NCI-H1092 (cell line): Measurements from ENCODE around the gene LAMA2.

Experiments
- DNase-seq: peaks from one replicate; lab custom pipeline; 2025; lab: John Stamatoyannopoulos, UW

LAMA2 gene

DNA sequence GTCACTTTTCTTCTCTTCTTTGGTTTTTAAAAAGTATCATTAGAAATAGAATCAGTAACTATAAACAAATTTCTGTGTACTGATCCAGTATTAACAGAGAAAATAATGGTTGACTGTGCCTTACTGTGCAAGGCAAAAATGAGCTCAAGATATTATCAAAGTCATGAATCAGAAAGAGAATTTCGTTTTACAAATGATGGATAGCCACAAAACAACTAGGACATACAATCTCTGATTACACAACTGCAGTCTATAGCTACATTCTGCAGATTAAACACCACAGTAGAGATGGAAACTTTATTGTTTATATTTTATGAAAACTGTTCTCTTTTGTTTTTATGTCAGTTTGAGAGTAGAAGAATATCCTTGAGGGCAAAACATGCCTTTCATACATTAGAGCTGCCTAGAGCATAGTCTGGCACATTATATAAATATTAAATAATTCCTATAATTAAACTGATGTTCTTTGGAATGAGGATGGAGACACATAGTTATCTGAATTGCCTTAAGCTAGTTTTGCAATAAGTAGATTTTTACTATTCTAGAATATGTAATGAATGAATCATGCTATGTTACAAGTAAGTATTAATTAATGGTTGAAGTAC is 333.1 kb downstream of the LAMA2 start:
- DNase-seq: no peak

DNA sequence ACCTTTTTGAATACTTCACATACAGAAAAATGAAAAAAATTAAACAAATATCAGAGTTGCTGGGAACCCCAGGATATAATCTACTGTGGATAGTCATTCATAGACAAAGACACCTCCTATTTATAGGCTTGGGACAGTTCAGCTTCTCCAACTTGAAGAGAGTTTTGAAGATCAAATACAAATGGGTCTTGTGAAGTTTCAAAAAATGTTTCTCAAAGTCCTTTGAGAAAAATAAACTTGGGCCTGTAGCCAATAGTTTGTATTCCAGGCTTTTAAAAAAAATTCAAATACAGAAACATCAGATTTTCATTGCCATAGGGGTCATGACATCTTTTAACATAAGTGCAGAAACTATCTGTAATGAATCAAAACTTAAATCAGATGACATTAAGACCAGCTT is 334.8 kb downstream of the LAMA2 start:
- DNase-seq: no peak

DNA sequence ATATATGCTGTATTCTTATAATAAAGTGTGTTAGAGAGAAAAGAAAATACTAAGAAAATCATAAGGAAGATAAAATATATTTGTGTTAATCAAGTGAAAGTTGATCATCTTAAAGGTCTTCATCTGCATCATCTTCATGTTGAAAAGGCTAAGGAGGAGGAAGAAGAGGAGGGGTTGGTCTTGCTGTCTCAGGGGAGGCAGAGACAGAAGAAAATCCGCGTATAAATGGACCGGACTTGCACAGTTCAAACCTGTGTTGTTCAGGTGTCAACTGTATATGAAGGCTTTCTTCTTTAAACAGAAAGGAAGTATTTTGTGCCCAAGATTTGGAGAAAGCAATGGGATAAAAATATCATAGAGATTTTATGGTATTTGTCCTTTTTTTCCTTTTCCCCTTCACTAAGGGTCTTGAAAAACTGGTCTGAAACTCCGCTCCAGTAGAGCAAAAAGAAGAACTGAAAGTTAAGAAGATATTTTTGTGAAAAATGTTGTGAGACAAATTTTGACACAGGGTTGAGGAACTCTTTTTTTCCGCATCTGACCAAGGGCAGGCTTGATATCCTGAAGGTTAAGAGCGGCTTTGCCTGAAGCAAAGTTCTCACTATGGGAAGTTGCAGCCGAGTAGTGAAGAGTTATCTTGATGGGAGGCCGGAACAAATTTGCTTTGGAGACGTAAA is 350.7 kb downstream of the LAMA2 start:
- no peak for DNase-seq

GRCh38 chr6:129235167-129236000 is 352.4 kb downstream of the LAMA2 start:
- no peak for DNase-seq

GRCh38 chr6:129236001-129236517 is 353.1 kb downstream of the LAMA2 start:
- DNase-seq: no peak

GRCh38 chr6:129238991-129239390 is 356.1 kb downstream of the LAMA2 start:
- DNase-seq: no peak

DNA sequence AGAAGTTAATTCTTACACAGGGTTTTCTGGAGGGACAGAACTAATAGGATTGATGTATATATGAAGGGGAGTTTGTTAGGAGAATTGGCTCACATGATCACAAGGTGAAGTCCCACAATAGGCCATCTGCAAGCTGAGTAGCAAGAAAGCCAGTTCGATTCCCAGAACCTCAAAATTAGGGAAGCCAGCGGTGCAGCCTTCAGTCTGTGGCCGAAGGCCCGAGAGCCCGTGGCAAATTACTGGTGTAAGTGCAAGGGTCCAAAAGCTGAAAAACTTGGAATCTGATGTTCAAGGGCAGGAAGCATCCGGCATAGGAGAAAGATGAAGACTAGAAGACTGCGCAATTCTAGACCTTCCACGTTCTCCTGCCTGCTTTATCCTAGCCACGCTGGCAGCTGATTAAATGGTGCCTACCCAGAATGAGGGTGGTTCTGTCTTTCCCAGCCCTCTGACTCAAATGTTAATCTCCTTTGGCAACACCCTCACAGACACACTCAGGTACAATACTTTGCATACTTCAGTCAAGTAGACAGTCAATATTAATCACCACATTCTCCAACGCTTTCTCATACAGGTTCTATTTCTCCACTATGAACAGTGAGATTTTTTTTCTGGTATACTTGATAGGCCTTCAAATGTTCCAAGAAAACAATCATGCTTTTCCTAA is 357.0 kb downstream of the LAMA2 start:
- no peak for DNase-seq

GRCh38 chr6:129240492-129240853 is 357.5 kb downstream of the LAMA2 start:
- DNase-seq: no peak

DNA sequence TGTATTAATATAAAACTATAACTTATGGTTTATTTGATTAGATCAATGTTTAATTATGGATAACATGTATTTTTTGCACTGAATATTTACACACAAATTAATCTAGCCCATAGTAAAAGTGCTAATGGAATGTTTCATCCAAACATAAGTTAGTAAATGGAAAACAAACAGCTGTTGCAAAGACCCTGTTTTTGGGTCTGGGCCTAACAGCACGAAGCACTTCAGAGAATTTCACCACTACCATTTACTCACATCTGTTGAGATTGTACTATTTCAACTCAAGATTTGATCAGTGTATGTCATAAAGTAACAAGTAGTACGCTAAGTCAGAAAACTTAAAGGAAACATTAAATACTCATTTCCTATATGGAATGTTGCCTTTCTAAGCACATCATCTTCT is 359.6 kb downstream of the LAMA2 start:
- no peak for DNase-seq

DNA sequence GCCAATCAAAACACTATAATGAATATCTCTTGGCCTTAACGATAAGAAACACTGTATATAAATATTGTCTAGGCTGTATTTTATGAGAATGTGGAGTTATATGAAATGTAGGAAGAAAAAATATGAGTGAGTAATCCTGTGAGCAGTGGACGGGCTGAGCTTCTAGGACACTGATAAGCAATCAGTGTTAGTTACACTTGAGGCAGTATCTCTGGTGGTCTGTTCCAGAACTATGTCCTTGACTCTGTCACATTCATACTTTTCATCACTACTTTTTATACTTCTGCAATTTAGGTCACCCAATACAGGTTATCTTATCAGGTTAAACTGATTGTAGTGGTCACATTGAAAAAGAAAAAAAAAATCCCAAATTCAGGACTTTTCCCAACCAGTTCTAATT is 360.4 kb downstream of the LAMA2 start:
- DNase-seq: no peak

GRCh38 chr6:129248946-129249345 is 366.0 kb downstream of the LAMA2 start:
- no peak for DNase-seq

DNA sequence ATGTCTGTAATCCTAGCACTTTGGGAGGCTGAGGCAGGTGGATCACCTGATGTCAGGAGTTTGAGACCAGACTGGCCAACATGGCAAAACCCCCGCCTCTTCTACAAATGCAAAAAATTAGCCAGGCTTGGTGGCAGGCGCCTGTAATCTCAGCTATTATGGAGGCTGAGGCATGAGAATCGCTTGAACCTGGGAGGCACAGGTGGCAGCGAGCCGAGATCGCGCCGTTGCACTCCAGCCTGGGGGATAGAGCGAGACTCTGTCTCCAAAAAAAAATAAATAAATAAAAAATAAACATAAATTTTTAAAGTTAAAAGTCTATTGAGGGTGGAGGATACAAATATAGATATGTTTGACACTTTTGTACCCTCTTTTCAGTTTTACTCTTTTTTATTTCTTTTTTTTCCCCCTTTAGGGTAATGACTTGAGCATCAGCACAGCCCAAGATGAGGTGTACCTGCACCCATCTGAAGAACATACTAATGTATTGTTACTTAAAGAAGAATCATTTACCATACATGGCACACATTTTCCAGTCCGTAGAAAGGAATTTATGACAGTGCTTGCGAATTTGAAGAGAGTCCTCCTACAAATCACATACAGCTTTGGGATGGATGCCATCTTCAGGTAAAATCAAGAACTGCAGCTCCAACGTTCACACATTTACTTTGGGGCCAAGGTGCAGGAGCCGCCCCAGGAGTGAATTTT is 368.9 kb downstream of the LAMA2 start:
- no peak for DNase-seq

GRCh38 chr6:129252377-129253071 is 369.6 kb downstream of the LAMA2 start:
- DNase-seq: no peak

- DNase-seq: no peak
Measured at GRCh38 chr6:129253242-129253641, 370.3 kb downstream of the LAMA2 start.

- no peak for DNase-seq
Measured at GRCh38 chr6:129253727-129254126, 370.8 kb downstream of the LAMA2 start.

- no peak for DNase-seq
Measured at GRCh38 chr6:129257196-129257595, 374.3 kb downstream of the LAMA2 start.

GRCh38 chr6:129262661-129263060 is 379.7 kb downstream of the LAMA2 start:
- DNase-seq: no peak

DNA sequence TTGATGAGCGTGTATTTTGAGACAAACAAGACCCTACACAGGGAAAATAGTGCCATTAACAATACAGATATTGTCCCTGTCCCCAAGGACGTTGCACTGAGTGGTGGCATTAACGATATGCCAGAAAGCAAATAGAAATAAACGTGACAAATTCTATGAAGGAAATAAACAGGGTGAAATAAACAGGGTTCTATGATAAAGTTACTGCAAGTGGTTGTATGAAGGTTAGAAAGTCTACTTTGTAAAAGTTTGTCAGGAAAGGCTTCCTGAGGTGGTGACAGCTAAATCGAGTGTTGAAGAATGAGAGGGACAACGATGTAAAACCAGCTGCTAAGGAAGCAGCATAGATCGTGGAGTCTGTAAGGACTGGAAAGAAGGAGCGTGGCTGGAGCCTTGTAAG is 380.2 kb downstream of the LAMA2 start:
- no peak for DNase-seq

DNA sequence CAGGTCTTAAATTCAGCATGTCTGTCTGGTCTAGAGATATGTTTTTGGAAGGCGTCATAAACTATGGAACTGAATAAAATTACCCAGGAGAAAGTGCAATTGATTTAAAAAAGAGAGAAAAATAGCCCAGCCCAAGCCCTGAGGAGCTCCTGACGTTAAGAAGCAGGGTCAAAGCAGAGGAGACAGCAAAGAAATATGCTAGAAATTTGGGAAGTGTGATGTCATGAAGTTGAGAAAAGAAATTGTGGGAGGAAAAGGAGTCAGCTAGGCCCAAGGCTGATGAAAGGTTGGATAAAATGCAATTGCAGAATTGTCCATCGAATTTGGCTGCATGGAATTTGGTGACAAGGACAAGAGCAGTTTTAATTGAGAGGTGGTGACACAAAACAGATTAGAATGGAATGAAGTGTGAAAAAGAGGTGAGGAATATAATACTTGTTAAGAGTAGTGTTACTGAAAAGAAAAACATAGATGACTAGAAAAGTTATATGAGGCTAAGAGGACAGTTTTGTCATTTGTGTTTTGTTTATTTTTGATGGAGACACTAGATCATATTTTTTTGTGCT is 381.6 kb downstream of the LAMA2 start:
- no peak for DNase-seq

- no peak for DNase-seq
Measured at GRCh38 chr6:129267028-129267427, 384.1 kb downstream of the LAMA2 start.

GRCh38 chr6:129269076-129269475 is 386.1 kb downstream of the LAMA2 start:
- DNase-seq: no peak
